Activated naive CD4-positive, alpha-beta T cell treated with anti-CD3 and anti-CD28 coated beads, Interleukin-2, amount 10 ng/mL, durations not matched to agents 7 days and 5 days (primary cell): ENCODE measurements around the gene PNMA8A.

Experiments used
- CTCF ChIA-PET: fragments of 350-600 bp; sonication (Branson Sonifier 250); formaldehyde crosslinking; loops from one replicate; lab custom pipeline; 2021; ENCODE audit warnings: antibody characterized with exemption; lab: Charles Lee
- DNase-seq: peaks from one replicate; pipeline ENCODE4 v3.0.0-alpha.2; 2020
- H3K27ac Mint-ChIP-seq: one replicate; pipeline ENCODE4 v1.8.0; 2021; ENCODE audit warnings: mild to moderate bottlenecking, moderate library complexity, mixed read lengths
- H3K27me3 Mint-ChIP-seq: one replicate; pipeline ENCODE4 v1.8.0; 2021; ENCODE audit warnings: mild to moderate bottlenecking, mixed read lengths
- H3K36me3 Mint-ChIP-seq: one replicate; pipeline ENCODE4 v1.8.0; 2021; ENCODE audit warnings: mixed read lengths
- H3K4me1 Mint-ChIP-seq: one replicate; pipeline ENCODE4 v1.8.0; 2021; ENCODE audit warnings: mixed read lengths
- H3K4me3 Mint-ChIP-seq: one replicate; pipeline ENCODE4 v1.8.0; 2021; ENCODE audit warnings: mild to moderate bottlenecking, moderate library complexity, mixed read lengths
- H3K9me3 Mint-ChIP-seq: one replicate; pipeline ENCODE4 v1.8.0; 2021; ENCODE audit warnings: mixed read lengths

The PNMA8A gene

DNA sequence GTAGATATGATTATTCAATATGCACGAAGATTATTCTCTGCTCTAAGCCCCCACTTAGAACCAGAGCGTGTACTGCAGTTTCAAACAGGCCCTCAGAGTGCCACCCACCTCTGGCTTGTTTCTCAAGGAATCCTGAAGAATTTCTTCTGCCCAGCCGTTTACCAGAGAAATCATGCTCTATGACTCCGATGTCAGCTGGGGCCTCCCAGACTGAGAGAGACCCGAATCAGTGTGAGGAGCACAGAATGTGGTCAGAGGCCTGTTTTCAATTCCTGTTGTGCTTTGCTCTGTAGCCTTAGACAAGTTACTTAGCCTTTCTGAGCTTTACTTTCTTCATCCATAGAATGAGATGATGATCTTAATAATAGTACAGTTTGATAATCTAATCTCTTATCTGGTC lies 48.2 kb downstream of the PNMA8A start:
- no peak overlapping the region for H3K4me3 Mint-ChIP-seq
- CTCF ChIA-PET: no interaction called here
- no peaks in the 10 kb centered on the region for H3K9me3 Mint-ChIP-seq
- H3K36me3 Mint-ChIP-seq: no peaks in the 10 kb centered on the region
- peaks cover 70% of the 10 kb centered on the region for H3K27me3 Mint-ChIP-seq
- H3K4me1 Mint-ChIP-seq: peaks cover 21% of the 10 kb centered on the region
- no peak for DNase-seq
- H3K27ac Mint-ChIP-seq: no peak overlapping the region

GRCh38 chr19:46422344-46422743 lies 49.0 kb downstream of the PNMA8A start:
- CTCF ChIA-PET: no interaction called here
- Mint-ChIP-seq H3K27me3 (peaks cover 68% of the 10 kb centered on the region), H3K36me3 (no peaks in the 10 kb centered on the region), H3K27ac (no peak overlapping the region), H3K9me3 (no peaks in the 10 kb centered on the region), H3K4me1 (peaks cover 14% of the 10 kb centered on the region), H3K4me3 (no peak overlapping the region)
- DNase-seq: no peak

GRCh38 chr19:46420056-46420455 lies 51.3 kb downstream of the PNMA8A start:
- CTCF ChIA-PET: no interaction called here
- peaks cover 2% of the 10 kb centered on the region for H3K4me1 Mint-ChIP-seq
- H3K4me3 Mint-ChIP-seq: no peak overlapping the region

More at GRCh38 chr19:46420056-46420455, 51.3 kb downstream of the PNMA8A start:
- Mint-ChIP-seq H3K36me3 (no peaks in the 10 kb centered on the region), H3K27me3 (peaks cover 68% of the 10 kb centered on the region), H3K9me3 (no peaks in the 10 kb centered on the region), H3K27ac (no peak overlapping the region)
- DNase-seq: no peak
